Endothelial cell of umbilical vein (primary cell): Measurements from ENCODE around the gene PRKAR1A. TPM values are rescaled to one million over a fixed set of nuclear protein-coding genes. Genes with fewer than 3 reads are reported as not detected.

Experiments
- BruUV-seq: library from RNA; stranded (reverse); fragments of 400-500 nt; replicated peaks from 2 replicates; lab custom pipeline; 2021; lab: Mats Ljungman, UMichigan
- CTCF ChIA-PET: fragments of 300-600, 350-600 bp; sonication (Branson Sonifier 250); formaldehyde crosslinking; loops from one replicate; lab custom pipeline; 2021; ENCODE audit warnings: antibody characterized with exemption, inconsistent platforms; lab: Charles Lee
- POLR2A ChIA-PET: fragments of 300-600, 350-600 bp; sonication (Branson Sonifier 250); formaldehyde crosslinking; loops from one replicate; lab custom pipeline; 2021; ENCODE audit warnings: antibody characterized with exemption, inconsistent platforms; lab: Charles Lee
- DNase-seq: peaks from one replicate; pipeline ENCODE4 v3.0.0-alpha.2; 2011; ENCODE audit warnings: low read depth, low spot score
- FAIRE-seq: peaks from 2 replicates; lab custom pipeline; 2011; peaks lifted over from hg19 to GRCh38; lab: Jason Lieb, UNC
- H2AFZ ChIP-seq: 2 replicates; pipeline ENCODE4 v1.6.0; 2012; ENCODE audit warnings: low read depth, low read length, control low read depth, inconsistent platforms
- H3K27ac ChIP-seq: 2 replicates; pipeline ENCODE4 v1.5.1; 2011; ENCODE audit warnings: low read depth, mild to moderate bottlenecking, control low read depth, low read length, moderate library complexity; ENCODE audit not compliant: insufficient read depth
- H3K27me3 ChIP-seq, 2 experiments: 2 replicates each; pipeline versions ENCODE4 v1.6.0 to v1.6.1; 2011; ENCODE audit warnings: low read length in 2 of 2, mixed read lengths in 1 of 2; ENCODE audit not compliant: control insufficient read depth in 2 of 2, insufficient read depth in 2 of 2
- H3K36me3 ChIP-seq, 2 experiments: 2 replicates in 1 of 2; 3 replicates in 1 of 2; pipeline ENCODE4 v1.5.1; 2011; ENCODE audit warnings: low read length in 2 of 2, mild to moderate bottlenecking in 1 of 2, moderate library complexity in 1 of 2; ENCODE audit not compliant: control insufficient read depth in 2 of 2, insufficient read depth in 2 of 2; ENCODE audit errors: extremely low read depth in 1 of 2
- H3K4me1 ChIP-seq: 3 replicates; pipeline ENCODE4 v1.5.1; 2011; ENCODE audit warnings: mild to moderate bottlenecking, low read length; ENCODE audit not compliant: control insufficient read depth, insufficient read depth; ENCODE audit errors: extremely low read depth
- H3K4me2 ChIP-seq: 2 replicates; pipeline ENCODE4 v1.6.1; 2011; ENCODE audit warnings: low read length, control low read depth, mixed read lengths; ENCODE audit not compliant: insufficient read depth
- H3K4me3 ChIP-seq, 3 experiments: fragments of 200-600 bp in 1 of 3; sonication (generic), shearing (Covaris generic) in 1 of 3; replicated peaks in 1 of 3; 2 replicates each; pipeline ENCODE4 v1.5.1; 2011 to 2016; ENCODE audit warnings: control low read depth in 3 of 3, low read length in 3 of 3, mild to moderate bottlenecking in 2 of 3, inconsistent platforms in 1 of 3, low read depth in 1 of 3, moderate library complexity in 1 of 3; ENCODE audit not compliant: insufficient read depth in 1 of 3
- H3K79me2 ChIP-seq: 2 replicates; pipeline ENCODE4 v1.6.0; 2012; ENCODE audit warnings: low read length, inconsistent platforms; ENCODE audit not compliant: control insufficient read depth, insufficient read depth
- H3K9ac ChIP-seq: replicated peaks from 2 replicates; pipeline ENCODE3; 2011; ENCODE audit warnings: low read length, control low read depth; ENCODE audit not compliant: insufficient read depth; ENCODE audit errors: extremely low read depth
- H3K9me1 ChIP-seq: replicated peaks from 3 replicates; pipeline ENCODE4 v1.6.0; 2011; ENCODE audit warnings: mild to moderate bottlenecking, low read length; ENCODE audit not compliant: control insufficient read depth, insufficient read depth; ENCODE audit errors: extremely low read depth
- H3K9me3 ChIP-seq: replicated peaks from 2 replicates; pipeline ENCODE4 v1.5.1; 2012; ENCODE audit warnings: low read length, inconsistent platforms; ENCODE audit not compliant: control insufficient read depth, insufficient read depth
- H4K20me1 ChIP-seq: replicated peaks from 2 replicates; pipeline ENCODE3; 2011; ENCODE audit warnings: mild to moderate bottlenecking, low read length; ENCODE audit not compliant: control insufficient read depth, insufficient read depth; ENCODE audit errors: extremely low read depth
- CTCF ChIP-seq, 2 donors: IDR thresholded peaks; 1 replicate in 1 of 2; 2 replicates in 1 of 2; pipeline ENCODE4 v1.5.1; 2011; ENCODE audit warnings: low read length in 2 of 2, mild to moderate bottlenecking in 2 of 2, moderate library complexity in 2 of 2, control low read depth in 1 of 2, inconsistent platforms in 1 of 2, low read depth in 1 of 2; ENCODE audit not compliant: insufficient read depth in 1 of 2; ENCODE audit errors: extremely low read depth in 1 of 2
- EZH2 ChIP-seq: IDR thresholded peaks from 2 replicates; pipeline ENCODE4 v1.6.1; 2012; ENCODE audit warnings: borderline replicate concordance, low read depth, mild to moderate bottlenecking, moderate library complexity, low read length, inconsistent platforms; ENCODE audit not compliant: severe bottlenecking
- FOS ChIP-seq: IDR thresholded peaks from 2 replicates; pipeline ENCODE4 v1.6.1; 2011; ENCODE audit warnings: mild to moderate bottlenecking, low read length, moderate library complexity, borderline replicate concordance; ENCODE audit not compliant: insufficient read depth
- GATA2 ChIP-seq: IDR thresholded peaks from 2 replicates; pipeline ENCODE4 v1.7.0; 2011; ENCODE audit warnings: low read depth, mild to moderate bottlenecking, moderate library complexity, mixed read lengths, low read length; ENCODE audit not compliant: insufficient read length, insufficient read depth
- JUN ChIP-seq: IDR thresholded peaks from 2 replicates; pipeline ENCODE4 v1.6.1; 2011; ENCODE audit warnings: borderline replicate concordance, low read depth; ENCODE audit not compliant: insufficient read length, insufficient read depth
- MAX ChIP-seq: IDR thresholded peaks from 2 replicates; pipeline ENCODE4 v1.6.1; 2011; ENCODE audit not compliant: insufficient read depth, insufficient read length
- MYC ChIP-seq: IDR thresholded peaks from one replicate; pipeline ENCODE4 v1.6.1; 2011; ENCODE audit warnings: mild to moderate bottlenecking, low read depth, low read length
- POLR2A ChIP-seq: IDR thresholded peaks from 2 replicates; pipeline ENCODE4 v1.6.1; 2012; ENCODE audit warnings: low read depth, mild to moderate bottlenecking, control low read depth, low read length
- POLR2AphosphoS5 ChIP-seq: IDR thresholded peaks from 2 replicates; pipeline ENCODE4 v1.6.1; 2012; ENCODE audit warnings: low read depth, mild to moderate bottlenecking, control low read depth, low read length, moderate library complexity; ENCODE audit not compliant: insufficient read depth
- dilution Hi-C: fragments of 300-500 bp; cut with MboI; formaldehyde crosslinking; loops from one replicate; pipeline ENCODE4 v1.15.0; 2019; ENCODE audit warnings: low sequenced_read_pairs; ENCODE audit not compliant: extremely low pct_ligation_motif_present
- intact Hi-C: fragments of 100-400 bp; cut with micrococcal nuclease; formaldehyde crosslinking; loops from one replicate; pipeline ENCODE4 v1.10.0; 2022
- polyA plus RNA-seq, 4 experiments: library from polyadenylated mRNA; depleted of rRNA in 3 of 4; stranded (reverse) in 3 of 4; unstranded in 1 of 4; fragments of >200 nt; gene quantifications; 2 replicates each; pipeline versions ENCODE4 v1.2.1 to v1.2.3, GENCODE V29; 2011 to 2012; ENCODE audit warnings: missing spikeins in 1 of 4
- total RNA-seq: library from RNA; stranded (reverse); gene quantifications from 2 replicates; pipeline ENCODE4 v1.2.3, GENCODE V29; 2021

Gene PRKAR1A
- total and polyA plus RNA-seq, 2 donors (not counting 3 experiments of a cell fraction or from before 2014, with no cell fraction given): 92.0 to 257 TPM

GRCh38 chr17:68572138-68572842 is 60.1 kb downstream of the PRKAR1A start:
- dilution Hi-C loops: no loop called here
- no peaks in the 10 kb centered on the region for H3K9me3 ChIP-seq
- TF ChIP-seq MYC: no peak
- no peak for TF ChIP-seq POLR2A
- TF ChIP-seq FOS: no peak
- no peak for TF ChIP-seq MAX
- TF ChIP-seq JUN: no peak
- no peak for TF ChIP-seq POLR2AphosphoS5
- TF ChIP-seq GATA2: no peak
- TF ChIP-seq CTCF (IDR thresholded peaks at IDR 0.05; ENCODE audit: extremely low read depth in 1 of 2, insufficient read depth in 1 of 2, low read depth in 1 of 2, low read length in 2 of 2): no peak
- TF ChIP-seq EZH2: no peak
- CTCF ChIA-PET: no interaction called here
- BruUV-seq: no TSS peak
- no peak overlapping the region for H3K4me2 ChIP-seq
- POLR2A ChIA-PET: no interaction called here
- H4K20me1 ChIP-seq: no peaks in the 10 kb centered on the region
- intact Hi-C loops: no loop called here
- H3K9me1 ChIP-seq: no peaks in the 10 kb centered on the region
- H3K27ac ChIP-seq: no peak overlapping the region
- H3K4me1 ChIP-seq: no peaks in the 10 kb centered on the region
- H3K9ac ChIP-seq: no peak overlapping the region
- no peak overlapping the region for H2AFZ ChIP-seq
- FAIRE-seq: no peak
- no peak for DNase-seq
- H3K36me3 ChIP-seq: no peaks in the 10 kb centered on the region
- no peak overlapping the region for H3K4me3 ChIP-seq
- peaks cover 0 to under 1% of the 10 kb centered on the region in 2 experiments for H3K27me3 ChIP-seq
- no peaks in the 10 kb centered on the region for H3K79me2 ChIP-seq
